GM12864 (cell line): ENCODE data around the gene OR4N2.
"Not testable (repeated sequence)": the region's sequence is repeated elsewhere in the genome, so short reads cannot be mapped to it uniquely, and the experiment has no call there.

Experiments
- DNase-seq: peaks from one replicate; pipeline ENCODE4 v3.0.0-alpha.2; 2011; ENCODE audit warnings: low read depth
- H3K4me3 ChIP-seq: 2 replicates; pipeline ENCODE4 v1.5.1; 2011; ENCODE audit warnings: mild to moderate bottlenecking, low read depth, low read length, control low read depth
- CTCF ChIP-seq: IDR thresholded peaks from 2 replicates; pipeline ENCODE4 v1.5.1; 2011; ENCODE audit warnings: low read depth, mild to moderate bottlenecking, moderate library complexity, low read length, control low read depth, inconsistent platforms; ENCODE audit errors: missing control alignments

The OR4N2 gene

GRCh38 chr14:19799880-19800279, 3.7 kb upstream of the OR4N2 start:
- H3K4me3 ChIP-seq = no peak overlapping the region
- no peak for DNase-seq
- no peak for TF ChIP-seq CTCF

- no peak for DNase-seq
- H3K4me3 ChIP-seq = no peak overlapping the region
- no peak for TF ChIP-seq CTCF
Measured at GRCh38 chr14:19800282-19801117, 3.1 kb upstream of the OR4N2 start.

- no peak overlapping the region for H3K4me3 ChIP-seq
- TF ChIP-seq CTCF = no peak
- no peak for DNase-seq
Measured at GRCh38 chr14:19801118-19801464, 2.5 kb upstream of the OR4N2 start.

GRCh38 chr14:19813171-19813920, 9.8 kb downstream of the OR4N2 start:
- not testable (repeated sequence) for DNase-seq, H3K4me3 ChIP-seq

- H3K4me3 ChIP-seq, DNase-seq: not testable (repeated sequence)
Measured at GRCh38 chr14:19819879-19820278, 16.3 kb downstream of the OR4N2 start.

- H3K4me3 ChIP-seq, DNase-seq: not testable (repeated sequence)
Measured at GRCh38 chr14:19821016-19821415, 17.4 kb downstream of the OR4N2 start.

GRCh38 chr14:19823178-19823577, 19.6 kb downstream of the OR4N2 start:
- DNase-seq = no peak
- no peak overlapping the region for H3K4me3 ChIP-seq
- no peak for TF ChIP-seq CTCF

- no peak overlapping the region for H3K4me3 ChIP-seq
- DNase-seq = no peak
- no peak for TF ChIP-seq CTCF
Measured at GRCh38 chr14:19823765-19824164, 20.2 kb downstream of the OR4N2 start.
